NCI-H748 (cell line): ENCODE data around the gene UNC5B.
A peak's percentile ranks its signal among the peaks of the same experiment; 100 is the strongest.
"Not testable (repeated sequence)": the region's sequence is repeated elsewhere in the genome, so short reads cannot be mapped to it uniquely, and the experiment has no call there.

ENCODE experiments used
- DNase-seq: peaks from one replicate; lab custom pipeline; 2025; ENCODE audit not compliant: unreplicated experiment; lab: John Stamatoyannopoulos, UW

Gene UNC5B

DNA sequence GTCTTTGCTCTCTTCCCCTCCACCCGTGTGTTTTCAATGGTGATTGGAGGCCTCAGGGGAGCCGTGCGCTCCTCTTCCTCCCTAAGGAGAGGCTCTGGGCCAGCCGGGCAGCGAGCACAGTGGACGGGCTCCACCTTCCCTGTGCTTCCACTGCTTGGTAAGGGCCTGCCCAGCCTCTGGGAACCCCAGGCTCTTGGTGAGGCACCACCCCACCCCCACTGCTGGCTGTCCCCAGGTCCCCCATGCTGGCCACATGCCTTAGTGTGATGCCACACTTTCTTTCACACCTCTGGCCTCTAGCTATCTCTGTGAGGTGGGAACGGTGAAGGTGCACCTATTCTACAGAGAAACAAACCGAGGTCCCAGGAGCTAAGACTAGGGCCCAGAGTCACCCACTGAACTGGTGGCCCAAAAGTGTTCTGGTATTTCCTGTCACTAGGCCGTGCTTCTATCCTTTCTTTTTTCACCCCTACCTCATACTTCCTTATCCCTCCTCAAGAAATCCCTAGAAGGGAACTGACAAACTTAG, 53.3 kb downstream of the UNC5B start:
- DNase-seq = no peak

DNA sequence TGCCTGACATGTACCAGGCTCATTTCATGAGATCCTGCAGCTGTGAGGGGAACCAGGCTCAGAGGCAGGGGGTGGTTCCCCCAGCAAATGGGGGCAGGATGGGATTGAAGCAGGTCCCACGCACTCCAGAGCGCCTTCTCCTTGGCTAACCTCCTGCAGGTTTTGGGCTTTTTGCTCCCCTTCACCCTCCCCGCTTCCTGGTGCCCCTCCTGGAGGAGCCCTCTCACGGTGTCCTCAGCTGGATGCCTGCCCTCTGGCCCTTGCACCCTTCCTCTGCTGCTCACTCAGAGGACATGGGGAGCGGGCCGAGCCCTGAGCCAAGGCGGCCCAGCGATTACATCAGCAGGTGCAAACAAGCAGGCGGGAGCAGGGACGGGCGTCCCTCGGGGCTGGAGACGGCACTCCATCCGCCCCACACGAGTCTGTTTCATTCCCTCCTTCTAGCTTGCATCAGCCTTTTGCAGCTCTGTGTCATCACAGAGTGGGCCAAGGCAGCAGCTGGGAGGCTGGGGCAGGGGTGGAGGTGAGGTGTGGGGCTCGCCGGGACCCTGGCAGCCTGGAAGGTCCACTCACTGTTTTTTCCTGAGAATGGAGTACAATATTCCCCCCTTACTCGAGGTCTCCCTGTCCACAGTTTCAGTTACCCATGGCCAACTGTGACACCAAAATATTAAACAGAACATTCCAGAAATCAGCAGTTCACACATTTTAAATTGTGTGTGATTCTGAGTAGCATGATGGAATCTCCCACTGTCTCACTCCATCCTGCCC, 54.0 kb downstream of the UNC5B start:
- peak; percentile 1 for DNase-seq

DNA sequence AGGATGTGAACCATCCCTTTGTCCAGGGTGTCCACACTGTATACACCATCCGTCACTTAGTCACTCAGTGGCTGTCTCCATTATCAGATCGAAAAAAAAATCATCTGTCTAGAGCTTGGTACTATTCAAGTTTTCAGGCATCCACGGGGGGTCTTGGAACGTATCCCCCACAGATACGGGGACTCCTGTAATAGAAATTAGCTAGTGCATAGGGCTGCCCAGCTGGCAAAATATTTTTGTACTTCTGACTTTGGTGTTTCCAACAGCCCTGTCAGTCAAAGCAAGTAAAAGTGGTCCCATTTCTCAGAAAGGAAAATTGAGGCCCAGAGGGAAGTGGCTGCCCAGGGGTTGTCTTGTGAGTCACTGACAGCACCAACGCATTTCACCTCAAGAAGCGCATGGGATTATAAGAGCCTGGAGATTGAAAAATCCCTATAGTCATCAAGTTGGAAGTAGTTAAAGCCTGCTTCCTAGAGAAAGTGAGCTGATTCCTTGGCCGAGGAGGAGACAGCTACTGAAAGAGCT, 54.6 kb downstream of the UNC5B start:
- DNase-seq = no peak

DNA sequence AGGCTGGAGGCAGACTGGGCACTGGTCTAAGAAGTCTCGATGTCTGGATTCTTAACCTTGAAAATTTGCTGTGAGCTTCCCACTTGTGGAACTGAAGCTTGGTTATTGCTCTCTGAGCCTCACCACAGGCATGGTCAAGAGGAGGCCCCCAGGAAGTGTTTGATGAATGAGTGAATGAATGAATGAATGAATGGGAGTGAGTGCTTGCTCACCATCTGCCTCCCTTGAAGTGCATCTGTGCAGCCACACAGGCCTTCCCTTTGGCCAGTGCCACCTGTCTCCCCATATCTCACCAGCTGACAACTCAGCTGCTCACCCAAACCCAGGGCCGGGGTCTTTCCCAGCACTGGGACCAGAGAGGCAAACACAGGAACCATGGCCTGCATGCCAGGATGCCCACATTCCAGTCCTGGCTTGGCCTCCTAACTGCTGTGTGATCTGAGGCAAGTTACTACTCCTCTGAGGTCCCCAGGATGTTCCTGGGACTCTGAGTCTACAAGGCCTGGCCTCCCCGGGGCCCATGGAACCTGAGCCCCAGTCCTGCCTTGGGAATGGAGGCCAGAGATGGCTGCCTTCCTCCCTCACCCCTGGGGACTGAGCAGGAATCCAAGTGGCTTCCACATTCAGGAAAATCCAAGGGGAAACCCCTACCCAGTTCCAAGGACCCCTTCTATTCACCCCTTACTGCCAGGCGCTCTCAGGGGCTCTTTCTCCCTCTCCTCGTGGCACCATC, 55.3 kb downstream of the UNC5B start:
- no peak for DNase-seq

DNA sequence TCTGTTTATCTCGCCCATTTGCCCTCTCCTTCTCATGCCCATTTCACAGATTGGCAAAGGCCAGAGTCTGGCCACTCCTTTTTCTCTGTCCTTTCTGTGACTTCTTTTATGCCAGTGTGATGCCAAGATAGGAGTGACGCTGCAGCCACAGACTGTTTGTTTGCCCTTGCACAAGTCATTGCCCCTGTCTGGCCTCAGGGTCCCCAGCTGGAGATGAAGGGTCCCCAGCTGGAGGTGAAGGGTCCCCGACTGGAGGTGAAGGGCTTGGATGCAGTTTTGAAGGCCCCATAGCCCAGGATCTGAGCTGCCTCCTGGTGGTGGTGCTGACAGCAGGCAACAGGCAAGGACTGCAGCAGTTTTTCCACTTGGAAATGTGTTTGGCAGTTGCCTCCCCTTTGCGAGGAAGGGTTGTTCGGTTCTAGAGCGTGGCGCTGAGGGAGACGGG, 55.9 kb downstream of the UNC5B start:
- DNase-seq = no peak

DNA sequence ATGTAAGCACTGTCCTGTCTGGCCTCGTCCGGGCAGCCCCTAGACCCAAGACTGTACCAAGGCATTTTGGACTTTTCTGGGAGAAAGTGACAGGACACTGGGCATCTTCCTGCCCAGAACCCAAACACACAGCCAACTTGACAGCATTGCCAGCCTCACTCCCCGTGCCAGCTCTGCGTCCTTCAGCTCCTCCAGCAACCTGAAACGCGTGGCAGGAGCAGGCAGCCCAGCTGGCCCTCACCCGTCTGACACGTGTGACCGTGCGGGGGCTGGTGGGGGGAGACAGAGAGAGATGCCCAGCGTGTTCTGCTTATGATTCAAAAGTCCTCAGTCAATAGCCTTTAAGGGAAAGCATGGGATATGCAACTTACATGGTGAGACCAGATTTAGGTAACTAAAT, 56.4 kb downstream of the UNC5B start:
- no peak for DNase-seq

DNA sequence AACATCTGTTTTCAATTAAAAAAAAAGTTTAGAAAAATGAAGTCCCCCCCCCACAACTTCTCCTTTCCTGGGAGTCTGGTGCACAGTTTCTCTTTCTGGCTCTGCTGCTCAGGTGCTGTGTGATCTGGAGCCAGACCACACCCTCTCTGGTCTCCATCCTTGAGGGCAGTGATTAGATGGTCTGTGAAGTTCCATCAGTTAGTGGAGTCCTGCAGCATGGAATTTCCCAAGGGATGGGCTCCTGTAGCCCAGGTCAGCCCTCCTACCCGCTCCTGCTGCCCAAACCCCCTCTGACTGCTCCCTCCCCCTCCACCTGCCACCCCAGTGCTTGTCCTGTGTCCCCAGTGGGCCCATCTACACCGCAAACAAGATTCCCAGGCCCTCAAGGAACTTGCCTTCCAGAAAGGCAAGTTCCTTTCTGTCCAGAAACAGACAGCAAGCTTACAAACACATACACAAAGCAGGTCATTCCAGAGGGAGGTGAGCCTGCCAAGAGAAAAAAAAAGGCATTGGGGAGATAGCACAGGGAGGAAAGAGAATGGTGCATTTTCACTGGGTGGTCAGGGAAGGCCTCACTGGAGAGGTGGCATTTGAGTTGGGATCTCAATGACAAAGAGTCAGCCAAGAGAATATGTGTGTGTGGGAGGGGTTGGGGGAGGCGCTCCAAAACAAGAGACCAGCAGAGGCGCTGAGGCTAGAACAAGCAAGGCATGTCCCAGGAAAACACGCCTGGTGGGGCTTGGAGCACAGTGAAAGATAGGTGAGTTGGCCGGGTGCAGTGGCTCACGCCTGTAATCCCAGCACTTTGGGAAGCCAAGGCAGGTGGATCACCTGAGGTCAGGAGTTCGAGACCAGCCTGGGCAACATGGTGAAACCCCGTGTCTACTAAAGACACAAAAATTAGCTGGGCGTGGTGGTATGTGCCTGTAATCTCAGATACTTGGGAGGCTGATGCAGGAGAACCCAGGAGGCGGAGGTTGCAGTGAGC, 57.2 kb downstream of the UNC5B start:
- DNase-seq = no peak

DNA sequence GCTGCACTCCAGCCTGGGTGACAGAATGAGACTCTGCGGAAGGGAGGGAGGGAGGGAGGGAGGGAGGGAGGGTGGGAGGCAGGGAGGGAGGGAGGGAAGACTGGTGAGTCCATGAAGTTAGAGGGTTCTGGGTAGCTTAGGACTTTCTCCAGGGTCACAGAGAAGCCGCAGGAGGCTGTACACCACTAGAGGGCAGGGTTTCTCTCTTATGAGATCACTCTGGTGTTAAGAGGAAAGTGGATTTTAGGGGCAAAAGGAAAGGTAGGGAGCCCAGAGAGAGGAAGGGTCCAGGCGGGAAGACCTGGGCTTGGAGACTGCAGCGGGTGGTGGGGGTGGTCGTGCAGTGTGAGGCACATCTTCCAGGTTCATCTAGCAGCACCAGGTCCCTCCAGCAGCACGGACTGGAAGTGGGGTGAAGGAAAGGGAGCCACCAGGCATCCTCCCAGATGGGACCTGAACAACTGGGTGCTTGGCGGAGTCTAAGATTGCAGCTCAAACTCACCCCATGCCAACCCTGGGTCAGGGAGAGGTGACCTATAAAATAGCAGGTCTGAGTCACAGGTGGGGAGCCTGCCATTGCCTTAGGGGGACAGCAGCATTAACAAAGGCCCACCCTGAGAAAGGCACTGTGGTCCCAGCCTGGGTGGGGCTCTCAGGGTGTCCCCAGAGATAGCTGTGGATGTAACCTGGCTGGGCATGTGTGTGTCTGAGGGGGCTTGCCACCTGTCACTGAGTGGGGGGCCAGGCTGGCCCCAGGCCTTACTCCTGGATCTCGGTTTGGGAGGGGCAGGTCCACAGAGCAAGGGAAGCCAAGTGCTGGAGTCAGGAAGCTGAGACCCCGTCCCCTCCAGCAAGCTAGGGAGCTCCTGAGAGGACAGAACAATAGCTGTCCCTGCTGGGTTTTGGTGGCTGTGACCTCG, 58.2 kb downstream of the UNC5B start:
- DNase-seq = peak; percentile 45

DNA sequence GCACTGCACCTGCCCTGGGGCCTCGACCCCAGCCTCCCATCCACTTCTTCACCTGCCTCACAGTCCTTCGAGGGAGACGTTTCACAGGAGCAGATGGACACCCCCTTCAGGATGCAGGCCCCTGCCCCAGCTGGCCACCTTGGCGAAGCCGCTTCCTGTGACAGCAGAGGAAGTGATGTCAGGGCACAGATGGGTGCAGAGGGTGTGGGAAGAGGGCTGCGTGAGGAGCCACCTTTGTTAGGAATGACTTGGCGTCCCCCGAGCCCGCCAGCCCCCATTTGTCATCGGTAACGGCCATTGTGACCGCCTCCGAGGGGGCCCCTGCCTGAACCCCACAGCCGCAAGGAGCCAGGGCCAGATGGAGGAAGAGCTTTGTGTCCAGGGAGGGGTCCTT, 59.3 kb downstream of the UNC5B start:
- no peak for DNase-seq

DNA sequence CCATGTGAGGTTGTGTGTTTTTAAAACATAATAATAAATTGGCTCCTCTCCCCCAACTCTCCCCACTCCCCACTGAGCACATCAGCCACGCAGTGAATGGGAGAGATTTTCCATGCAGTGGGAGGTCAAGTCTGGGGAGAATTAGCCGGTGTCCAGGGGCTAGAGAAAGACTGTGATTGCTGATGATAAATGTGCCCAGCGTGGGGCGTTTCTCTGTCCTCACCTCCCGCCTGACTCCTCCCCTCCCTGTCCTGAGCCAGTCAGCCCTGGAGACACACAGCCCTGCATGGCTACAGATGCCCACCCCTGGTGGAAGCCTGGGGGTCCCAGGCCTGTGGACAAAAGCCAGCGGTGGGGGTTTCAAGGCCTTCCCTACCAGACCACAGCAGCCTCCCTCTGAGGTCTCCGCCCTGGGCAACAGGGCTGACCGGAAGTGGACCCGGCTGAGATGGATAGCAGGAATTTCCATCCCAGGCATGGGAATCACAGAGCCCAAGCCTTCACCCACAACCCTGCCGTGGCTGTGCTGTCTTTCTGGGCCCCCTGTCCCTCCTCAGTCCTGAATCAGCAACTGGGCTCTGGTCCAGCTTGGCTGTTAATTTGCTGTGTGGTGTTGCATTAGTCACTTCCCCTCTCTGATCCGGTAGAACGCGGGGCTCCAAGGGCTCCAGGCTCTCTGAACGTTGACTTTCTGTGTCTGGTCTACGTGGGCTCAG, 59.8 kb downstream of the UNC5B start:
- no peak for DNase-seq

DNA sequence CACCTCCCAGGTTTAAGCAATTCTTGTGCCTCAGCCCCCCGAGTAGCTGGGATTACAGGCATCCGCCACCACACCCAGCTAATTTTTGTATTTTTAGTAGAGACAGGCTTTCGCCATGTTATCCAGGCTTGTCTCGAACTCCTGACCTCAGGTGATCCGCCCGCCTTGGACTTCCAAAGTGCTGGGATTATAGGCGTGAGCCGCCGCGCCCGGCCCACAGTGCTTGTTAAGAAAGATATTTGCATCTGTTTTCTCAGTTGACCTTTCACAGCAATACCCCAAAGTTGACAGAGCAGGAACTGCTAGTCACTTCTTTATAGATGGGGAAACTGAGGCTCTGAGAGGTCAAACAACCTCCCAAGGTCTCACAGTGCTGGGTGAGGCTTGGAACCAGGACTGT, 60.6 kb downstream of the UNC5B start:
- DNase-seq = not testable (repeated sequence)

DNA sequence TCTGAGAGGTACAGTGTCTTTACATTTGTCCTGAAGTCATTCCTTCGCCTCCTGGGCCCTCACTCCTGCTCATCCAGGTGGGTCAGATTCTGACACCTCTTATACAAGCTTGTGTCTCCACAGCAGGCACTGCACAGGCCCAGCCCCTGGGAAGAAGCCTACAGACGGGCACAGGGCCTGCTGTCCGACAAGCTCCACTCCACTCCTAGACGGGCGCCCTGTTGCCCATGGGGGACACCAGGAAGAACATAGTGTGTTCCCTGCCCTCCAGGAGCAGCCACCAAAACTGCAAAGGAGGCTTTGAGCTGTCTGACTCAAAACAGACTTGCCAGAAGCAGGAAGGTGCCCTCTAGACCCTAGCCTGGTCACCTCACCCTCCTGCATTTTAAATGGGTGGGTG, 61.1 kb downstream of the UNC5B start:
- DNase-seq = no peak

DNA sequence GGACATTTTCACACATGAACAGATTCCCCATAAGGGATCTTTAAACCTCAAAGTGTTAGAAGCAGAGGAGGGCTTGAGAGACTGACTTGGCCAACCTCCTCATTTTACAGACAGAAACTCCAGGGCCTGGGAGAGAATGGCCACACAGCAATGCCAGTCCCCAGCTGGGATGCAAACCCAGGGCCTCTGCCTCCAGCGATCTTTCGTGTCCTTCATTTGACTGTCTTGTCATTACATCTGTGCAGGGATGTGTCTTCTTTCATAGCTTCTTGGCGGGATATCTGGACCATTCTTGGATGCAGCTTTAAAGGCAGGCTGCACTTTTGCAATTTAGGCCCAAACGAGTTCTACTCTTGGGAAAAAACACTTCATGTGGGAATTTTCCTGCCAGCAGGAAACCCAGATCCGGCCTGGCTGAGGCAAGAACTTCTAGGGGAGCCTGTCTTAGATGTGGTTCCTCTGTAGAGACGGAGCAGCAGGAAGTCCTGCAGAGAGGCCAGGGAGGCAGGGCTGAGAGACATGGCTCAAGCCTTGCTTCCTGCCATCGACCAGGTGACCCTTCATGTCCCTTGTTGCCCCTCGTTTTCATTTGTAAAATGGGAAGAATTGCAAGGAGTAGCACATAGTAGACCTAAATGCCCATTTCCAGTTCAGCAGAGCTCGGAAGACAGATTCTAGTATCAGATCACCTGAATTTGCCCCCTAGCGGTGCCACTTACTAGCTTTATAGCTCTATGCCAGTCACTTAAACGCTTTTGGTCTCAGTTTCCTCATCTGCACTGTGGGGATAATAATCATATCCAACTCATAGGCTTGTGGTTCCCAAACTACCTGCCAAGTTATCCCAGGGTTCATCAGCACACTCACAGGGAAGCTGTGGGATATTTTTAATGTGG, 62.8 kb downstream of the UNC5B start:
- DNase-seq = no peak

DNA sequence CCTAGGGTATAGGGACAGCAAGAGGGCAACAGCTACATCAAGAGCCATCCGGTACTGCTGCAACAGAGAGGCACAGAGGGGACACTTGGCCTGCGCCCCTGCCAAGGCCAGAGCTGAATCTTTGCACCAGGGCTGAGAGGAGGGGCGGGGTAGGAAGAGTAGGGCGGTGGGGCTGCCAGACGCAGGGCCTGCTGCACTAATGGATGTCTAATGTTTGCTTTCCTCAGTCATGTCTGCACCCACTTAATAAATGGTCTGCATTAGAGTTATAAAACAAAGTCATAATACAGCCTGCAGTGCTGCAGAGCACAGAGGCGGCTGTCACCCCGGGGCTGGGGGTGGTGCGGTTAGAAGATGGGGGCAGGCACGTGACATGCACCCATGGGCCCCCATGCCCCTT, 64.5 kb downstream of the UNC5B start:
- no peak for DNase-seq

DNA sequence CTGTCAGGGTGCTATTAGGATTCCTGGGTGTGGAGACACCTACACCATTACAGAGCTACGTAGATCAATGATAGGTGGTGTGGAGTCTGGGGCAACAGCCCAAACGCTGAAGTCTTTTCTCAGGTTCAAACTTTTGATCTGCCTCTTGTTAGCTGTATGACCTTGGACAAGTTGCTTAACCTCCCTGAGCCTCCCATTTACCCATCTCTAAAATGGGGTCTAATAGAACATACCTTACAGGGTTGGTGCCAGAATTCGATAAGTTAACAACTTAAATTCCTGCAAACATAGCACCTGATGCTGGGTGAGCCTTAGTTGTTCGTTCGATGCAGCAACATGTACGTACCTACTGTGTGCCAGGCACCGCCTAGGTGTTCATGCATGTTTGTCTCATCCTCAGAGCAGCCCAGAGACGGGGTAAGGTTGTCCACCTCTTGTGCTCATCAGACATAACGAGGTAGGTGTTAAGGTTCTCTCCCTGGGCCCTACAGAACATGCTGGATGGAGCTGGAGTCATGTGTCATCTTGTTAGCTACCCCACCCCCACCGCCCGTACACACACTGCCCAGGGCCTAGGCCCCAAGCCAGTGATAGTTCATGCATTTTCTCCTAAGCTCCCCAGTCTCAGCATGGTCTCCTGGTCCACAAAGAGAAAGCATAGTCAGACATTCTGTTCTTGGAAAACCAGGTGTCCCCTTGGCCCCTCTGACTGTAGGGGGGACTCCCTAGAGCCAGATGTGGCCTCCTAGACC, 65.7 kb downstream of the UNC5B start:
- DNase-seq = no peak

DNA sequence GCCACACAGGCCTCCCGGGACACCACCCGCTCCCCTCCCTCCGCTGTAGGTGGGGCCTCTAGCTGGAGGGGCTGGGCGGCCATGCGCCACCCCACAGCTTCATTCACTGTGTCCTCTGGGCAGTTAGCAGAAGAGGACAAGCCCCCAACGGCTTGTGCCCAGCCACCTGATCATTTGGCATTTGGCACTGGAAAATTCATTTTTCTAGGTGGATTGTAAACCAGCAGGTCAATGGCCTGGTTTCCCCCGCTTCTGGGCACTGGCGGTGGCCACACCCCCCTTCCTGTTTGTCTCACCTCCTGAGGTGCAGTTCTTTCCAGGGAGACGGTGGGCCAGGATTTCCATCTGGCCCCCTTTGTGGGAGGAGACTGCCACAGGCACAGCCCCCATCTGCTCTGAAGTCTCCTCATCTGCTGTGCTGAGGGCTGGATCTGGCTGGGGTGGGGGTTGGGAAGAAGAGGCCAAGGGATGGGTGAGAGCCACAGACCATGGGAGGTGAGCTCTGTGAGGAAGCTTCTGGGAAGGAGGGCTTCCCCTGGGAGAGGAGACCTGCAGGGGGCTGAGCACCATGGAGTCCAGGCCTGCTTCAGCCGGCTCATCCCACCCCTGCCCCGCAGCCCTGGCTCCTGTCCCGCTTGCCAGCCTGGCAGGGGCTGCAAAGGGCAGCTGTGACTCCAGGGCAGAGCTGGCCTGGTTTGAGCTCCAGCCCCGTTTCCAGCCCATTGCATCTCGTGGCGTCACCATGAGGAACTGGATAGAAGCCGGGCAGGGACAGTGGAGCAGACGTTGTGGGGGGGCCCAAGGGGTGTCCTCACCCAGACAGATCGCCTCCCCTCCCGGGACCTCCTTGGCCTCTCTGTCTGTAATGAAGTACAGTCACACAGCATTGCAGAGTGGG, 66.6 kb downstream of the UNC5B start:
- DNase-seq = no peak
